ENCODE data around the gene NPAS2.

NPAS2 gene

DNA sequence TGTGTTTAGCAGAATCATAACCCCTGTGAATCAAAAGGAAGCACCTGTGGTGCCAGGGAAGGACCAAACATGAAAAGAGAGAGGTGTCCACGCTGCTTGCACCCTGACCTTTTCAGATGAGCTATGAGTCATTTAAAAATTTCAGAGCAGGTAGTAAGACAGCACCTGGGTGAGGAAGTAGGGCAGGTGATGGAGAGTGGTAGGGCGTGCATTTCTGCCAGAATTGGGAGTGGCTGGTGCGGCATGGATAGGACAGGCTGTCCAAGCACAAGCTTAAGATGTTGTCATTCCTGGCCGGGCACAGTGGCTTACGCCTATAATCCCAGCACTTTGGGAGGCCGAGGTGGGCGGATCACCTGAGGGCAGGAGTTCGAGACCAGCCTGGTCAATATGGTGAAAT is 36.8 kb downstream of the NPAS2 start:
- no peak for DNase-seq

DNA sequence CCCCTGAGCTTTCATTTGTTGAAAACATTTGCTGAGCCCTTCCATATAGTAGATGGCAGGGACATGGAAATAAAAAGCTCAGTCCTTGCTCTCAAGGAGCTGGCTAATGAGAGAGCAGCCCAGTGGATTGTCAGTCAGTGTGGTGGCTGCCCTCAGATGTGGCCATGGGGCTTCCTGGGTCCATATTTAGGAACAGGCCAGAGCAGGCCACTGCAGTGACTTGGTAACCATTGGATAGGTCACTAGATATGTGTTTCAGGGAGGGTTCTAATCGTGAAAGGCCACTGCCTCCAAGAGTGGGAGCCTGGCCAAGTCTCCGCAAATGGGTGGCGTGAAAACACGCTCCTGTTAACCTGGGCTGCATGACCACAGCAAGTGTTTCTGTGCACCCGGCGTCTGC is 37.4 kb downstream of the NPAS2 start:
- no peak for DNase-seq

DNA sequence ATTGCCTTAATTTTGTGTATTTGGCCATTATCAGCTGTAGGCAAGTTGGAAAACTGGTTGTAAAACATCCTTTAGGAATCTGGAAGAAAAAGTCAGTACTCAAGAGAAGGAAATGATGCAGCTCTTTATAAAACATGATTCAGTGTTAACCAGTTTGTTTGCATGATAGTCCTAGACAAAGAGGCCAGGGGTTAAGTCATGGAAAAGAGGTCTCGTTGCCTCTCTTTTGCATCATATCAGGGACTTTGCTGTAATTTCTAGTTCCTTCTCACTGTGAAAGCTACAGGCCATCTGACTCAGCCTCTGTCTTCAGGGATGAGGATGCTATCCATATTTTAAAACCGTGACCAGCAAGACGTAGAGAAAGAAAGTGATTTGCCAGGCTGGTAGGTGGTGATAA is 38.0 kb downstream of the NPAS2 start:
- DNase-seq, result no peak

DNA sequence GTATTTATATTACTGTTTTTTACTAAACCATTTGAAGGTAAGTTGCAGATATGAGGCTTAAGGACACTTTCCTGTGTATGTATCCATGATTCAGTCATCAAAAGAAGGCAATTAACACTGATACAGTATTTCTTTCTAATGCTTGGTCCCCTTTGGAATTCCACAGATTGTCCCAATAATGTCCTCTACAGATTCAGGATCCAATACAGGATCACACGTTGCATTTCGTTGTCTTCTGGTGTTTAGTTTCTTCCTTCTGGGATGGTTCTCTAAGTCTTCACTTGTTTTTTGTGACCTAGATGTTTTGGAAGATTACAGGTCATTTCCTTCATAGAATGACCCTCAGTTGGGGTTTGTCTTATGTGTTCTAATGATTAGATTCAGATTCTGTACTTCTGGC is 40.0 kb downstream of the NPAS2 start:
- no peak for DNase-seq

DNA sequence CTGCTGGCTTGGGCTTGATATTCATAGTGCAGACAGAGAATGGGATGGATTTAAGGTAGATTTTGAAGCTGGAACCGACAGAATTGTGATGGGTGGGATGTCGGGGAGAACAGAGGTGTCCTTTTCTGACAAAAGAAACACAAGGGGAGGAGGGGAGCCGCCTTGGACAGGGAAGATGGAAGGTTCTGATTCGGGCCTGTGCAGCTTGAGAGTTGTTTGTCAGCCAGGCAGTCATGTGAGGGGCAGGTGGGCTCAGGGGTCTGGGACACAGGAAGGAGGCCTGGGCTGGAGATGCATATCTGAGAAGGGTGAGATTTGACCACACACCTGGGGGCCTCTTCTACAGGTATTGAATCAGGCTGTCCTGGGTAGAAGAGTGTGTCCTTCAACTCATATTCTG is 41.4 kb downstream of the NPAS2 start:
- DNase-seq, result no peak

DNA sequence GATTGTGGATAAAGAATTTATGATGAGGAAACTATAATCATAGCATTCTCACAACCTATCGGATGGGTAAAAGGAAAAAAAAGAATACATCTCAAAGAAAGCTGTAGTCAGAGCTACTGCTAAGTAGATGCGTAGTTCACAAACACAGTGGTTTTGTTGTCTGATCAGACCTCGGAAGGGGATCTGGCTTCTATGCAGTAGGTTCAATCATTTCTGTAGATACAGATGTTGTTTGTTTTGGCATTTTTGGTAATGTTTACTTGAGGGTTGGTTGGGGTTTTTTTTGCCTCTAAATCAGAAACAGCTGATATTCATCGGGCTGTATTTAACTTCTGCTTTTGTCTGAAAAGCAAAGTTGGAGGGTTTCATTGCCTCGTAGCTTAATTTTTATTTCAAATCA is 42.1 kb downstream of the NPAS2 start:
- no peak for DNase-seq

DNA sequence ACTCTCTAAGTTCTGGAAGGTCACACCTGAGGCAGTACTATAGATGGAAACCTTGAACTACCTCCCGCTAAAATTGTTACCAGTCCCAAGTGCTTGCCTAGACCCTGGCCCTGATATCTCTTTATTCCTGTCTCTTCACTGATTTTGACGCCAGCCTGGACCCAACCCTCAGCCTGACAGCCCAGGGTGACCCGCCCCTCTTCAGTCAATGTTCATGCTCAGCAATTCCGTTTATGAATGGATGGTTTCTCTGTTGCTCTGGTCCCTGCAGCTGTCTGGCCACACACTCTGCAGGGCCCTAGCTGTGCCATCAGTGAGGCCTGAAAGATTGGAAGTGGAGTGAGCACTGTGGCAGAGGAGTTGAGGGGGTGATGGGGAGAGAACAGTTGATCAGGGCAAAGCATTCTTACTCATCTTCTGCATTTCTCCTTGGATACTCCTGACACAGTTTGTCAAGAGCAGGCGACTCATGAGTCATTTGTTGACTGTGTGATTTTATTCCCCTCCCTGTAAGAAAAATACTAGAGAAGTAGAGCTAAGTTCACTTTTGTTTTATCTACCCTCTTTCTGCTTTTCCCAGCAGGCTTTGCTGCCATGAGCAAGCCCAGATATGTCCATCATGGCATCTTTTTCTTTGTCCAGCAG is 46.0 kb downstream of the NPAS2 start:
- DNase-seq, result no peak

DNA sequence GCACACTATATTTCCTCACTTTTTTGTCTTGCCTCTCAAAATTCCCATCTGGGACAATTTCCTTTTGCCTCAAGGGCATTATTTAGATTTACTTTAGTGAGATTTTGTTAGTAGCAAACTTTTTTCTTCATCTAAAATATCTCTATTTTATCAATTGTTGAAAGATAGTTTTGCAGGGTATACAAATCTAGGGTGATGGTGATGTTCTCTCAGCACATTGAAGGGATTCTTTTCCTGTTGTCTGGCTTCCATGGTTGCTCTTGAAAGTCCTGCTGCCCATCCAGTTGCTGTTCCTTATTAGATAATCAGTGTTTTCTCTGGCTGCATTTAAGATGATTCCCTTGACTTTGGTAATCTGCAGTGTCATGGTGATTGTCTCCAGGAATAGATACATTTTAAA is 48.1 kb downstream of the NPAS2 start:
- no peak for DNase-seq

DNA sequence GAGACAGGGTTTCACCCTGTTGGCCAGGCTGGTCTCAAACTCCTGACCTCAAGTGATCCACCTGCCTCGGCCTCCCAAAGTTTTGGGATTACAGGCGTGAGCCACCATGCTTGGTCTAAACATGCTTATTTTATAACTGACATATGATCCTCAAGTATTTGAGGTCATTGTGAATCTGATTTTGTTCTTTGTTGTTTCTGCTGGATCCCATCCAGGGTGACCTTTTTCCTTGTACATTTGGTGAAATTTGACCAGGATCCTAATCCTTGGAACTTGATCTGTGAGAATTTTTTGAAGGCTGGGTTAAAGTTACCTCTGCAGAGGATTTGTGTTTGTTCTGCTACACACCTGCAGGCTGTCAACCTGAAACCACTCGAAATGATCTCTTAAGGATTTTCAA is 49.2 kb downstream of the NPAS2 start:
- DNase-seq, result no peak

DNA sequence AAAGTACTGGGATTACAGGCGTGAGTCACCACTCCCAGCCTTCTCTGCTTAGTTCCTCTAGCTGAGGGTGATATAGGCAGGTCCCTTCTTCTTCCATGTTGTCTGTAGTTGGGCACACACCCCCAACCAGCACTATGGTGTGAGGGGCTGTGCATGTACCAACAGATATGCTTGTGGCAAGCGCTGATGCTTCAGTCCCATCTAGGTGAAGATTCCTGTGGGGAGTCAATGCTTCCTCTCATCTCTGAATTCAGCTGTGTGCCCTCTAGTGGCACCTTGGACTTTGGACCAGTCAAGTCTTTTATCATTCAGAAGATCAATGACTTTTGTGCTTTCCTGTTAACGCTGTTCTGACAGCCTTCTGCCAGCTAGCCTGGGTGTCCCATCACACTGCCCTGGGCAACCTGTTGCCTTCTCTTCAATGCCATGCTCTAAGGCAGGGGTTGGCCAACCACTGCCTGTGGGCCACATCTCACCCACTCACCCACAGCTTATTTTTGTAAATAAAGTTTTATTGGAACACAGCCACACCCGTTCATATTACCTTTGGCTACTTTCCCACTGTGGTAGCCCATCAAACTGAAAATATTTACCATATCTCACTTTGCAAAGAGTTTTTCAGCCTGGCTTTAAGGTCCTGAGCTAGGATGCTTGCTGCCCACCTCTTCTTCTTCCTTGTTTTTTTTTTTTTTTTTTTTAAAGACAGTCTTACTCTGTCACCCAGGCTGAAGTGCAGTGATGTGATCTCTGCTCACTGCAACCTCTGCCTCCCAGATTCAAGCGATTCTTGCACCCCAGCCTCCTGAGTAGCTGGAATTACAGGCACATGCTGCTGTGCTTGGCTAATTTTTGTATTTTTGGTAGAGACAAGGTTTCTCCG is 51.0 kb downstream of the NPAS2 start:
- DNase-seq, result no peak

DNA sequence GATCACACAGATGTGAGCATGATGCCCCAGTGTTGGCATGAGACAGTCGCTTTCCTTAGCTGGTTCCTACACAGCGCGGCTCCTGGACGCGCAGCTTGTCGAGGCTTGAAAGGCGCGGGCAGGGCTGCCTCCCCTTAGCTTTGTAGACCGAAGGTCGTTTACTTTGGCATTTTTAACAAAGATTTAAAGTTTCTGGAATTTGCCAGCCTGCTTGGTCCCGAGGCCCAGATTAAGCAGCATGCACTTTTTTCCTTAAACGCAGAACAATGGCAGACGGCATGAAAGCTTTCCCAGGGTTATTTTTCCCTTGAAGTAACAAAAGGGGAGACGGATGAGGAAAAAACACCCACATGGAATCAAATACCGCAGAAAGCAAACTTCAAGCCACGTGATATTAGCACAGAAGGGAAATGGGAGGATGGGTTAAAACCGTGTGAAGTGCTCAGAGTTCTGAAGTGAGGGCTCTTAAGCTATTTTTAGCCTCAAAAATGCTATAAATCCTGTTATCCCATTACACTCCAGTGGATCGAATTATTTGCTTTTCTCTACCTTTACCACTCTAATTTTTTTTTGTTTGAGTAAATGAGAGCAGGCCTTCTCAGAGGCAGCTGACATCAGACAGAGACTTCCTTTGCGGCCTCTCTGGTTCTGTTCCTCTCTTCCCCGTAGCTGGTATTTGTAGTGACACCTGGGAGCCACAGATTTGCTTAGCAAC is 55.7 kb downstream of the NPAS2 start:
- DNase-seq, result no peak

DNA sequence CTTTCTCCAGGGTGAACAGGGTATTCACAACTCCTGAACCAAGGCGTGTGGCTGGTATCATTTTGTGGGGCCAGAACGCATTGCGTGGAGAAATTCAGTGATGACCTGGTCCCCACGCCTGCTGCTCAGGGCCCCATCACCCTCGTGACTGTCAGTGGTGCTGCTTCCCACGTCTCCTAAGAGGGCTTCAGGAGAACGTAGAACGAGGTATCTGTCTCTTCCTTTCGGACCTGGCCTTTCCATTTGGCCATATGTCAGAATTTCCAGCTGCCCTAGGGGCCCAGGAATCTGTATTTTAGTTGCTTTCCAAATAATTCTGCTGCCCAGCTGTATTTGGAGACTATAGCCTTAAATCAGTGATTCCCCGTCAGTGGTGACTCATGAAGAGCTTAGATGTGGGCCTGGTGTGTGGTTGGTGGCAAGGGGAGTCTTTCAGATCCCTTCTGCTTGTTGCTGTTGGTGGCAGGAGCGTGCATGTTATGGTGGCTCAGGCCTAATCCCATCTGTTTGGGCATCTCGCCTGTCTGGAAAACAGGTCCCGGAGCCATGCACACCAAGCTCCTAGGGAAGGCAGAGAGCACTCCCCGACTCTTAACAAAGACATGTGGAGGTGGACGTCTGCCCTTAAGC is 56.4 kb downstream of the NPAS2 start:
- no peak for DNase-seq

DNA sequence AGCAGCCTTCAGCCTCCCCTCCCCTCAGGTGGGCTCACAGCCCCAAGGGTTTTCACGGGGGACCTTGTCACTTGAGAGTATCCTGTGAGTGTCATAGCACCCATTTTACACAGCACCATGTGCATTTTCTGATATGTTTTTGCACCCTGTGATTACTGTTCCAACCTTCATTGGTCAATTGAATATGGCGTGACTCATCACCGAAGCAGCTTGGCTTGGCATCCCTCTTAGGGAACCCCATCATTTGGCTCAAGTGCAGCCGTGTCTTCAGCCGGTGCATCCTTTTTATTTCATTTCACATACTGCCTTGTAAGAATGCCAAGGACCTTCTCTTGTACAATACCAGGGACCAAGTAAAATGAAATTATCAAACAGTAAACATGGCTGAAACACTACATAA is 57.6 kb downstream of the NPAS2 start:
- DNase-seq, result no peak

DNA sequence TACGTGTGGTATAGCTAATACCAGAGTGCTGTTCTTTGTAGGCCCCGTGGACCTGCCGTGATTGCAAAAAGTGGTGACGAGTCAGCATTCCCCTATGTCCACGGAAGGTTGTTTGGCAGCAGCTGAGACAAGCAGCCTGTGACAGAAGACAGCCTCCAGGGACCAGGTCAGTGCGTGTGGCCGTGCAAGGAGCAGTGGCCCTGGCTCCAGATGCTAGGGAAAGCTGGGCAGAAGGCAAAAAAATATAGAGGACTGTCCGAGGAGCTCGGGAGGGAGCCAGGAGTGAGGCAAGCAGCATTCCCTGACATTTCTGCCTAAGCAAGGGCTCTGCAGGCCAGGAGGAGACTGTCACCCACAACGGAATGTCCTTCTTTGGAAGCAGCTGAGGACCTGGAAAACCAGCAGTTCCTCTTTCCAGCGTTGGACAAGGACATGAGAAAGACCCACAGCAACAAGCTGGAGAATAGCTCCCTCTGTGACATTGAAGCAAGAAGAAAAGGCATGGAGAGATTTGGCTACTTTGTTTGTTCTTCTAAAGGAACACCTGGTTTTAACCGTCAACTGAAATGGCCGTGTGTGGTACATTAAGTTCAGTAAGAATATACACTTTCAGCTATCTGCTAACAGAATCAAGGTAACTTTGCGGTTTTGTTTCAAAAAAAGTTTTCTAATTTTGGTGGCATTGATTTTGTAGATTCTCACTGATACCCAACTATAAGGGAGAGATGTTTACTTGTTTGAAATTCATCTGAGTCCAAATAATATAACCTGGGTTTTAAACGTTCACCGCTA is 58.3 kb downstream of the NPAS2 start:
- no peak for DNase-seq

DNA sequence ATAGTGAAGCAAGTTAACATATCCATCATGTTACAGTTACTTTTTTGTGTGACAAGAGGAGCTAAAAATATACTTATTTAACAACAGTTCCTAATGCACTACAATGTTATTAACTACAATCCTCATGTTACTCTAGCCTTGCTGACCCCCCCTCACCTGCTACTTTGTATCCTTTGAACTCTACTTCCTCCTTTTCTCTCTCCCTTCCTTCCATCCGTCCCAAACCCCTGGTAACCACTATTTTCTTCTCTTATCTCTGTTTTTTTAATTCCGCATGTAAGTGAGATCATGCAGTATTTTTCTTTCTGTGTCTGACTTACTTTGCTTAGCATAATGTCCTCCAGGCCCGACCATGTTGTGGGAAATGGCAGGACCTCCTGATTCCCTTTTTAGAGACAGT is 59.4 kb downstream of the NPAS2 start:
- no peak for DNase-seq

DNA sequence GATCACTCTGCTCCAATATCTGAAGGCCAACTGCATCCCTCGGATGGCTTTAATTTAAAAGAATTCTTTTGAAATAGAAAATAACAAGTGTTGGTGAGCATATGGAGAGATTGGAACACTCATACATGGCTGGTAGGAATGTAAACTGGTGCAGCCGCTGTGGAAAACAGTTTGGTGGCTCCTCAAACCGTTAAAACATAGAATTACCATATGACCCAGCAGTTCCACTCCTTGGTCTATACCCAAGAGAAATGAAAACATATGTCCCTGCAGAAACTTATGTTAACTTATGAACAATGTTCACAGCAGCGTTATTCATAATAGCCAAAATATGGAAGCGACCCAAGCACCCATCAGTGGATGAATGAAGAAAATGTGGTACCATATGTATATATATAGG is 60.1 kb downstream of the NPAS2 start:
- DNase-seq, result no peak

DNA sequence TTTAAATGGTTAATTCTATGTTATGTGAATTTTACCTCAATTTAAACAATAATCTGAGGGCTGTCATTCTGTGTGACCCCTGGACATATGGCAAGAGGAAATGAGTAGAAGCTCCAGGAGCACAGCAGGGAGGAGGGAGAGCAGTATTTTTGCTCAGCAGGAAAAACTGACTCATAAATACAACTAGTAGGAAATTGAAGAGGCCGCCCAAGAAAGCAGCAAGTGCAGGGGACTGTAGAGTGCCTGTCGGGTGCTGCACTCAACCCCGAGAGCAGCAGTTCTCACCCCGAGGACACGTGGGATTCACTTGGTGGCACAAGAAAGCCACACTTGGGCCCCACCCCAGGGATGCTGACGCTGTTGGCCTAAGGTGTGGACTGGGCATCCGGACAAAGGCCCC is 60.8 kb downstream of the NPAS2 start:
- DNase-seq, result no peak

DNA sequence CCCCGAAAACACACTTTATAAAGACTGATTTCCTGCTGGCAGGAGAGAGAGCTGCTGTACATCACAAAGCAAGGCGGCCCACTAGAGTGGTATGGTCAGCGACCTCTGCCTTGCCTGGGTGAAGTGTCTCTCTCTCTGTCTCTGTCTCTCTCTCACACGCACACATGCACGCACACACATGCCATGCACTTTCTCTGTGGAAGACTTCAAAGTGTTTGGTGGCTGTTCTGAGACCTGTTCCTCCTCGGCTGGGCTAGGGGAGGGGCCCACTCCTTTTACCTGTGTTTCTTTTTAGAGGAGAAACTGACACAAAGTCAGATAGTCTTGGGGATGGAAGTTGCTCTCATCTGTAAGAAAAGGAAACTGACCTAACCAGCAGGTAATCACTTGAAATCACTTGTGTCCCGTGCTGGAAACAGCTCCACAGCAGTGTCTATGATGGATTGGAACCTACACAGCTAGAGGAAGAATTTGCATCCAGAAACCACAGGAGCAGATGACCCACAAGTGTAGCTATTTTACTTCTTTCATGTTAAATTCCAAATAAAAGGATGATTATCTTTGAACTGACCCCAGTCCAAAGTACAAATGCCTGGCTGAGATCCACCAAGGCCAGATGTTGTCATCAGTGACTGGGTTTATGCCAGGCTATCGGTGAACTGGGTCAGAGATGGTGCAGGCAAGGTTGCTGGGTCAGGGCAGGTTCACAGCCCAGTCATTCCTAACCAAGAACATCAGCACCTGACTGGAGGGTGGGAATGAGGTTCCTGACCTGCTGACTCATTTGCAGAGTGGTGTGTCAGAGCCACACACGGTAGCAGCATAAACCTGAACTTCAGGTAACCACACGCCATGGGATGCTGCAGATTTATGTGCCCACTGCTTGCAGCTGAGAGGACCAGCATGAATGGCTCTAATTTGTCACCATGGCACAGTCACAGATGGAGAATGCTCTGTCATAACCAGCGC is 63.0 kb downstream of the NPAS2 start:
- no peak for DNase-seq

DNA sequence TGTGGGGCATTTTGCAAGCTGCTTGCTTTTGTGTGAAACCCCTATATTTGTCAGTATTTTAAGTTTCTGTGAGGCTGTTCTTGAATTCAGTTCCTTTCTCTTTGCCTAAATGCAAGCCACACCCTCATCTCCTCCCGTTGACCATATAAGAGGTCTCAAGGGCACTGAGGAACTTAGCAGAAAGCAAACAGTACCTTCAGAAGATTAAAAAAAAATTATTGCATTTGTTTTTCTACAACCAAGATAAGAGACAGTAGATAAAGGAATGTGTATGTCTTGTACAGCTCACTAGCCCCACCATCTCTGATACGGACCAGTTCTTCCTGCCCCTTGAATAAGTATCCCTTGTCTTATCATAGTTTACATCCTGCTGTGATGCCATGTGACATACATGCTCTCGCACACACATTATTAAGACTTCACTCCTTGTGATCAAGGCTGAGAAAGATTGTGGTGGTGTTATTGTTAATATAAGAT is 64.2 kb downstream of the NPAS2 start:
- no peak for DNase-seq

DNA sequence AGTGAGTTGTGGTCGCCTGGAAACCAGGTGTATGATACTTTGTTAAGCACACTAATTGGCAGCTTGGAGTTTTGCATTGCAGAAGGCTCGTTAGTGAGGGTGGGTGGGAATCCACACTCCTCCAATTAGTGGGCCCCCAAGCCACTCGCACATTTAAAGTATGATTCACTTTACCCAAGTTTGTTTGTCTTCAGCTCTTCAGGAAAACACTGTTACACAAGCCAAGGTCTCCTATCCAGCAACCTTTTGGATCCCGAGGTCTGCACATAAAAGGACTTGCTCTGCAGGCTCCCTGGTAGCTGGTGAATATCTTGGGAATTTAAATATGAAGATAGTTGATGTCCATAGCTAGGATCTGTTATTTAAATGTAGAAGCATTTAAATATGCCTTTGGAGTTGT is 66.1 kb downstream of the NPAS2 start:
- DNase-seq, result no peak

DNA sequence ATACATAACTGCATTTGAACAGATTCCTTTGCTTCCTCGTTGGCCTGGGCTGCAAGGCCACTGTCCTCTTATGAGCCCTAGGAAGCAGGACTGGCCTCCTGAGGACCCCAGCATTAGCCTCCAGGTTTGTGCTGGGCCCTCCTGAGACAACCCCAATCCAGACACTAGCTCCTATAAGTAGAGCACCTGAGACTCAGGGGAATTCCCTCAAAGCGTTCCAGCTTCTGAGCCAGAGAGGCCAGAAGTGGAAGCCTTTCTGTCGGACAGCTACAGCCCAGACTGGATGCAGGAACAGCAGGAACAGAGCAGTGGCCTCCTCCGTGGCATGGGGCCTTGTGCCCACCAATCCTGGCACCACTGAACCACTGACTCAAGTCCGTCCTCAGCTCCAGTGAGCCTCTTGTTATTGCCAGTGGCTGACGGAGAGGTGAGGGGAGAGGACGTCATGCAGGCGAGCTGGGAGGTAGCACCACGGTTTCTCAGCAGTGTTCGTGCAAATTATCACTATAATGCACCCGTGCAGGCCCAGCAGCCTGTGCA is 67.2 kb downstream of the NPAS2 start:
- no peak for DNase-seq
